H9 (cell line): ENCODE results near the gene RUSF1. TPM values are rescaled to one million over a fixed set of nuclear protein-coding genes. Genes with fewer than 3 reads are reported as not detected.

ENCODE experiments used
- DNase-seq: peaks from one replicate; pipeline ENCODE4 v3.0.0-alpha.2; 2017
- H2AFZ ChIP-seq: one replicate; pipeline ENCODE4 v1.6.1; 2013; ENCODE audit warnings: mild to moderate bottlenecking, low read length, control low read depth, moderate library complexity
- H2AK5ac ChIP-seq: 2 replicates; pipeline ENCODE4 v1.6.1; 2013; ENCODE audit warnings: low read length, control low read depth, mixed read lengths; ENCODE audit not compliant: insufficient read length
- H2BK120ac ChIP-seq: one replicate; pipeline ENCODE4 v1.6.1; 2013; ENCODE audit warnings: low read depth, mild to moderate bottlenecking, low read length, control low read depth, inconsistent platforms; ENCODE audit not compliant: poor library complexity, severe bottlenecking
- H2BK12ac ChIP-seq: 2 replicates; pipeline ENCODE4 v1.6.1; 2013; ENCODE audit warnings: low read length, control low read depth, mixed read lengths, low read depth; ENCODE audit not compliant: insufficient read length
- H2BK15ac ChIP-seq: 2 replicates; pipeline ENCODE4 v1.6.1; 2013; ENCODE audit warnings: low read depth, low read length, control low read depth
- H2BK20ac ChIP-seq: one replicate; pipeline ENCODE4 v1.6.1; 2013; ENCODE audit warnings: low read depth, mild to moderate bottlenecking, low read length, control low read depth, inconsistent platforms; ENCODE audit not compliant: poor library complexity, severe bottlenecking
- H2BK5ac ChIP-seq: 2 replicates; pipeline ENCODE4 v1.6.1; 2013; ENCODE audit warnings: low read length, control low read depth, mixed read lengths; ENCODE audit not compliant: insufficient read length
- H3K14ac ChIP-seq: 2 replicates; pipeline ENCODE4 v1.6.1; 2013; ENCODE audit warnings: low read length, control low read depth; ENCODE audit not compliant: insufficient read depth
- H3K18ac ChIP-seq: 2 replicates; pipeline ENCODE4 v1.6.1; 2013; ENCODE audit warnings: low read depth, mild to moderate bottlenecking, mixed read lengths, low read length, control low read depth; ENCODE audit not compliant: insufficient read length
- H3K23ac ChIP-seq: 2 replicates; pipeline ENCODE4 v1.6.1; 2013; ENCODE audit warnings: low read length, control low read depth, mixed read lengths, low read depth; ENCODE audit not compliant: insufficient read length
- H3K23me2 ChIP-seq: 2 replicates; pipeline ENCODE4 v1.6.1; 2013; ENCODE audit warnings: low read depth, mild to moderate bottlenecking, mixed read lengths, low read length, control low read depth; ENCODE audit not compliant: insufficient read length, poor library complexity, severe bottlenecking
- H3K27ac ChIP-seq: 2 replicates; pipeline ENCODE4 v1.5.1; 2013; ENCODE audit warnings: low read length, control low read depth, mixed read lengths, low read depth; ENCODE audit not compliant: insufficient read length
- H3K27me3 ChIP-seq: 2 replicates; pipeline ENCODE4 v1.6.1; 2013; ENCODE audit warnings: low read length, control low read depth, inconsistent platforms; ENCODE audit not compliant: insufficient read depth
- H3K4ac ChIP-seq: 2 replicates; pipeline ENCODE4 v1.6.1; 2013; ENCODE audit warnings: low read depth, mild to moderate bottlenecking, control low read depth, inconsistent platforms, low read length, moderate library complexity
- H3K4me1 ChIP-seq: 2 replicates; pipeline ENCODE4 v1.6.1; 2013; ENCODE audit warnings: low read length, control low read depth, inconsistent platforms; ENCODE audit not compliant: insufficient read depth
- H3K4me2 ChIP-seq: 2 replicates; pipeline ENCODE4 v1.6.1; 2013; ENCODE audit warnings: low read length, control low read depth, mixed read lengths; ENCODE audit not compliant: insufficient read length, insufficient read depth
- H3K56ac ChIP-seq: 2 replicates; pipeline ENCODE4 v1.6.1; 2013; ENCODE audit warnings: low read depth, mild to moderate bottlenecking, mixed read lengths, low read length, control low read depth; ENCODE audit not compliant: insufficient read length
- H3K79me1 ChIP-seq: 2 replicates; pipeline ENCODE4 v1.6.1; 2013; ENCODE audit warnings: low read depth, mild to moderate bottlenecking, moderate library complexity, low read length, control low read depth, inconsistent platforms; ENCODE audit not compliant: insufficient read depth, poor library complexity, severe bottlenecking
- H3K79me2 ChIP-seq: 2 replicates; pipeline ENCODE4 v1.6.1; 2013; ENCODE audit warnings: low read length, control low read depth, inconsistent platforms; ENCODE audit not compliant: insufficient read depth
- H3K9ac ChIP-seq: 2 replicates; pipeline ENCODE4 v1.6.1; 2013; ENCODE audit warnings: low read length, control low read depth, mixed read lengths; ENCODE audit not compliant: insufficient read length; ENCODE audit errors: extremely low read depth
- H3K9me3 ChIP-seq: one replicate; pipeline ENCODE4 v1.6.1; 2013; ENCODE audit warnings: low read depth, low read length, inconsistent platforms; ENCODE audit not compliant: control insufficient read depth
- H3T11ph ChIP-seq: one replicate; pipeline ENCODE4 v1.6.1; 2013; ENCODE audit warnings: mild to moderate bottlenecking, low read length, control low read depth, inconsistent platforms
- H4K20me1 ChIP-seq: one replicate; pipeline ENCODE4 v1.6.1; 2013; ENCODE audit not compliant: control insufficient read depth, insufficient read length, insufficient read depth
- H4K5ac ChIP-seq: 2 replicates; pipeline ENCODE4 v1.6.1; 2013; ENCODE audit warnings: low read depth, mild to moderate bottlenecking, mixed read lengths, low read length, control low read depth; ENCODE audit not compliant: insufficient read length
- H4K8ac ChIP-seq: replicated peaks from 2 replicates; pipeline ENCODE4 v1.6.1; 2013; ENCODE audit warnings: low read length, control low read depth, mixed read lengths, low read depth; ENCODE audit not compliant: insufficient read length
- H4K91ac ChIP-seq: 2 replicates; pipeline ENCODE4 v1.6.1; 2013; ENCODE audit warnings: low read depth, mild to moderate bottlenecking, moderate library complexity, mixed read lengths, low read length, control low read depth; ENCODE audit not compliant: insufficient read length
- H3K27ac Mint-ChIP-seq, 3 experiments: 2 replicates in 2 of 3; 3 replicates in 1 of 3; pipeline ENCODE4 v1.8.0; 2020 to 2021; ENCODE audit warnings: mixed read lengths in 3 of 3, mild to moderate bottlenecking in 1 of 3, moderate library complexity in 1 of 3
- H3K27me3 Mint-ChIP-seq: 2 replicates; pipeline ENCODE4 v1.8.0; 2021; ENCODE audit warnings: low read depth, mild to moderate bottlenecking, moderate library complexity, mixed read lengths
- H3K36me3 Mint-ChIP-seq, 3 experiments: 2 replicates in 2 of 3; 3 replicates in 1 of 3; pipeline ENCODE4 v1.8.0; 2020 to 2021; ENCODE audit warnings: low read depth in 3 of 3, mixed read lengths in 3 of 3; ENCODE audit not compliant: insufficient read depth in 1 of 3
- H3K4me1 Mint-ChIP-seq, 2 experiments: 2 replicates each; pipeline ENCODE4 v1.8.0; 2020; ENCODE audit warnings: mixed read lengths in 2 of 2
- H3K4me3 Mint-ChIP-seq, 2 experiments: 2 replicates in 1 of 2; 3 replicates in 1 of 2; pipeline ENCODE4 v1.8.0; 2020 to 2021; ENCODE audit warnings: mild to moderate bottlenecking in 2 of 2, mixed read lengths in 2 of 2, moderate library complexity in 1 of 2
- H3K9me3 Mint-ChIP-seq, 2 experiments: 2 replicates in 1 of 2; 3 replicates in 1 of 2; pipeline ENCODE4 v1.8.0; 2020; ENCODE audit warnings: mild to moderate bottlenecking in 2 of 2, mixed read lengths in 2 of 2, moderate library complexity in 1 of 2
- CTCF ChIP-seq: fragments of 200-600 bp; sonication (generic); conservative IDR thresholded peaks from 3 replicates; pipeline ENCODE4 v1.8.0; 2021; ENCODE audit warnings: antibody characterized with exemption, mild to moderate bottlenecking
- WGBS: extraction: QIAGEN DNeasy Blood & Tissue Kit; methylation state at CpG from one replicate; pipeline ENCODE4 v1.1.7; 2013; ENCODE audit warnings: missing lambda C conversion rate, low lambda C conversion rate, mixed read lengths; ENCODE audit not compliant: insufficient read length; ENCODE audit errors: extremely low coverage; 5-methylcytosine and 5-hydroxymethylcytosine counted together
- total RNA-seq: library from RNA; stranded (reverse); gene quantifications from 2 replicates; pipeline ENCODE4 v1.2.1, GENCODE V29; 2021

RUSF1 gene
- total RNA-seq, 1 experiment from 2014 or later = 33.4 TPM

DNA sequence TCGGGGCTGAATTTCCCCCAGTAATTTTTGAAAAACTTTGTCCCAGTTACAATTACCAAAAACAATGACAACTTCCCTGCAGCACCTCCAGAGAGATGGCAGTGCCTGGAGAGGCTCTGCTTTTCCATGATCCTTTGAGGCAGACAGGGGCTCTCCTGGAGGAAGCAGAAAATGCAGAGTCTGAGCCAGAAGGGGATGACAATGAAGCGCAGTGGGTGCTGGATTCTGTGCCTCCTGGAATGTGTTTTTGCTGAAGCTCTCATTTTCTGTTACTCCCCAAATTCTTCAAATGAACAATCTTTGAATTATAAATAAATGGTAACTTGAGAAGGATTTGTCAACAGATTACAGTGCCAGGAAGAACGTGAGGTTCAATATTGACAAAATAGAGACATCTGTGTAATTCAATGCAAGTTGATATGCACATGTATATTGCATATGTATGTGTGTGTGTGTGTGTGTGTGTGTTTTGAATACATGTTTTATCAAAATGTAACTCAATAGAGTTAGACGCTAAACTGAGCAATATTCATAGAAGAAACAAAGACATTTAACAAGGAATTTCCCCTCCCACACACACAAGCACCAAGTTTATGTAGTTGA is 9.7 kb upstream of the RUSF1 start:
- peaks cover 4 to 5% (median 4%) of the 10 kb centered on the region in 3 experiments; a peak in 5 of 7 replicates for H3K36me3 Mint-ChIP-seq
- no peak for TF ChIP-seq CTCF
- Histone ChIP-seq H3K23me2 (no peaks in the 10 kb centered on the region), H3K4me2 (no peak overlapping the region), H2AFZ (no peak overlapping the region), H2BK120ac (no peak overlapping the region), H3K27me3 (no peaks in the 10 kb centered on the region), H3K27ac (no peak overlapping the region), H3K56ac (no peak overlapping the region), H2BK5ac (no peak overlapping the region), H3K14ac (no peak overlapping the region), H3K4ac (no peak overlapping the region), H3K23ac (no peak overlapping the region), H2BK20ac (no peak overlapping the region), H3K79me2 (no peaks in the 10 kb centered on the region), H2AK5ac (no peak overlapping the region), H3K79me1 (no peaks in the 10 kb centered on the region), H3T11ph (no peak overlapping the region), H4K8ac (no peak overlapping the region), H2BK15ac (no peak overlapping the region), H4K5ac (no peak overlapping the region), H3K18ac (no peak overlapping the region), H4K91ac (no peak overlapping the region), H3K4me1 (no peaks in the 10 kb centered on the region; the same call in 1 of the 2 replicates), H4K20me1 (no peaks in the 10 kb centered on the region), H3K9me3 (no peaks in the 10 kb centered on the region), H2BK12ac (no peak overlapping the region), H3K9ac (no peak overlapping the region)
- 0 out of 5 replicates have a peak overlapping the region, but pooled peaks of 1 of the 2 experiments have one; percentile 24 for H3K4me3 Mint-ChIP-seq
- H3K9me3 Mint-ChIP-seq = peaks cover 15 to 19% of the 10 kb centered on the region in 2 experiments
- peak overlapping the region in 2 of 3 experiments; percentile 55 to 88; a peak in 3 of 7 replicates for H3K27ac Mint-ChIP-seq
- WGBS = no CpG with 5 or more reads among the region's 4 CpGs
- peaks cover 1% of the 10 kb centered on the region for H3K27me3 Mint-ChIP-seq
- H3K4me1 Mint-ChIP-seq = peaks cover 20 to 28% of the 10 kb centered on the region in 2 experiments
- DNase-seq = no peak
